GM18519 (cell line): ENCODE results near the gene LAMC2.
A peak's percentile ranks its signal among the peaks of the same experiment; 100 is the strongest.

Experiments used
- ATAC-seq: cut with Tn5 transposase; IDR thresholded peaks from one replicate; pipeline ENCODE4 v1.9.1; 2021; ENCODE audit warnings: mild to moderate bottlenecking, moderate library complexity; ENCODE audit not compliant: unreplicated experiment, low FRiP score

Gene LAMC2

GRCh38 chr1:183209533-183210158 is 23.6 kb downstream of the LAMC2 start:
- peak; percentile 53 for ATAC-seq

GRCh38 chr1:183210681-183211080 is 24.6 kb downstream of the LAMC2 start:
- no peak for ATAC-seq

GRCh38 chr1:183212870-183213269 is 26.8 kb downstream of the LAMC2 start:
- no peak for ATAC-seq

DNA sequence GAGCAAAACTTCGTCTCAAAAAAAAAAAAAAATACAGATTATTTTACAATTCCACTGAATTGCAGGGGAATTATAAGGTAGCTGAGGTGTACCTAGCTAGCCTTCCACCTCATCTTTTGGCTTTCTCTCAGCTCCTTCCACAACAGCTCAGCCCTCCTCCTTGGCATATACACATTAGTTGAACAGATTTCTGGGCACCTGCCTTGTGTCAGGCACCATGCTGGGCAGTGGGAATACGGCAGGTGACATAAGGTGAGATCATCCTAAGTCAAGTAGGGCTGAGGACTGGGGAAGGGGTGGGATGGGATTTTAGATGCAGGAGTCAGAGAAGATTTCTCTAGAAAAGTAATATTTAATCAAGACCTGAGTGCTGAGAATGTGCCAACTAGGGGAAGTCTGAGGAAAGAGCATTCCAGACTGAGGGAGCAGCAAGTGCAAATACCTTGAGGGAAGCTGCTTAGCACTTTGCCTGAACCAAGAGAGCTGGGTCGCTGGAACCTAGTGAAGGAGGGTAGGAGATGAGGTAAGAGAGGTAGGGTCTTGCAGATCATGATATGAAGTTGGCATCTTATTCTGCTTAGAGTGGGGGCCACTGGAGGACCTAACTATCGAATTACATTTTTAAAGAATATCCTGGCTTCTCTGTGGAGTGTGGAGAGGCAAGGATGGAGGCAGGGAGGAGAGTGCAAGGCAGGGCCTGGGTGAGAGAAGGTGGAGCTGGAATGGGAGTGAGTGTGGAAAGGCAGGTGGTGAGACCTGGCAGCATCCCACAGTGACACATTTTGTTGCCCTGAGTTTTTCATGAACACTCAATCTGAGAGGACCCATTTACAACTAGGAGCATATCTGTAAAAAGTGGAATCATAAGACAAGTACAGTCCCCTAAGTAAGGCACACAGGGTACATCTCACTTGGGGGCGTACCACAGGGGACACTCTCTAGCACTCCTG is 28.2 kb downstream of the LAMC2 start:
- no peak for ATAC-seq

GRCh38 chr1:183215076-183215720 is 29.1 kb downstream of the LAMC2 start:
- ATAC-seq: no peak

DNA sequence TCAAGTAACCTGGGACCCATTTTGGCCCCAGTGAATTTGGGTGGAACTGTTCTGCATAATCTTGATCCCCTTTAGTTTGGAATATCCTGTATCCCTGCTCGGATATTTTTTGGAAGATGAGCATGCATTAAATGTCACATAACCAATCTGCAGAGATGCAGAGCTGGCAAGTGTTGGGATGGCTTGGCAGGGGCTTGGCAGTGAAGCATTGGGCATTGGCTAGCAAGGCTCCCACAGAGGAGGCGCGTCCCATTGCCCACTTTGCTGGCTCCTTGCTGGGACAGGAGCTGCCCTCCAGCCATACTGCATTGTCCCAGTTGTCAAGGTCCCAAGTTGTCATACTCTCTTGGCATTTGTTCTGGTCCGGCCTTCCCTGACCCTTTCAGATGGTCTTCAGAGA is 29.9 kb downstream of the LAMC2 start:
- no peak for ATAC-seq

- ATAC-seq: no peak
Measured at GRCh38 chr1:183218027-183218618, 32.1 kb downstream of the LAMC2 start.

- ATAC-seq: no peak
Measured at GRCh38 chr1:183218971-183219615, 33.0 kb downstream of the LAMC2 start.

- no peak for ATAC-seq
Measured at GRCh38 chr1:183219616-183220009, 33.5 kb downstream of the LAMC2 start.

GRCh38 chr1:183222909-183223308 is 36.8 kb downstream of the LAMC2 start:
- ATAC-seq: no peak

- ATAC-seq: no peak
Measured at GRCh38 chr1:183223467-183223866, 37.4 kb downstream of the LAMC2 start.

DNA sequence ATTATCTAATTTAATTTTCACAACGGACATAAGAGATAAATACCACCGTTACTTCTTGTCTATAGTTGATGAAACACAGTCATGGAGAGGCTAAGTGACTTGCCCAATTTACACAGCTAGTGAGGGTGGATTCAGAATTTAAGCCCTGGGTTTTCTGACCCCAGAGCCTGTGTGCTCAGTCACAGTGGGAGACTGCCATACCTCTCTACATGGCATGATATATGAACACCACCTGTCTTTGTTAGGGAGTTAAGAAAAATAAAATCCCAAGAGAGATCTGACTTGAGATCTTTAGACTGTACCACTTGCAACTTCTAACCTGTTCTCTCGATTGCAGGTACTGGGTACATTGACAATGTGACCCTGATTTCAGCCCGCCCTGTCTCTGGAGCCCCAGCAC is 40.3 kb downstream of the LAMC2 start:
- ATAC-seq: no peak

- no peak for ATAC-seq
Measured at GRCh38 chr1:183226963-183227362, 40.9 kb downstream of the LAMC2 start.

DNA sequence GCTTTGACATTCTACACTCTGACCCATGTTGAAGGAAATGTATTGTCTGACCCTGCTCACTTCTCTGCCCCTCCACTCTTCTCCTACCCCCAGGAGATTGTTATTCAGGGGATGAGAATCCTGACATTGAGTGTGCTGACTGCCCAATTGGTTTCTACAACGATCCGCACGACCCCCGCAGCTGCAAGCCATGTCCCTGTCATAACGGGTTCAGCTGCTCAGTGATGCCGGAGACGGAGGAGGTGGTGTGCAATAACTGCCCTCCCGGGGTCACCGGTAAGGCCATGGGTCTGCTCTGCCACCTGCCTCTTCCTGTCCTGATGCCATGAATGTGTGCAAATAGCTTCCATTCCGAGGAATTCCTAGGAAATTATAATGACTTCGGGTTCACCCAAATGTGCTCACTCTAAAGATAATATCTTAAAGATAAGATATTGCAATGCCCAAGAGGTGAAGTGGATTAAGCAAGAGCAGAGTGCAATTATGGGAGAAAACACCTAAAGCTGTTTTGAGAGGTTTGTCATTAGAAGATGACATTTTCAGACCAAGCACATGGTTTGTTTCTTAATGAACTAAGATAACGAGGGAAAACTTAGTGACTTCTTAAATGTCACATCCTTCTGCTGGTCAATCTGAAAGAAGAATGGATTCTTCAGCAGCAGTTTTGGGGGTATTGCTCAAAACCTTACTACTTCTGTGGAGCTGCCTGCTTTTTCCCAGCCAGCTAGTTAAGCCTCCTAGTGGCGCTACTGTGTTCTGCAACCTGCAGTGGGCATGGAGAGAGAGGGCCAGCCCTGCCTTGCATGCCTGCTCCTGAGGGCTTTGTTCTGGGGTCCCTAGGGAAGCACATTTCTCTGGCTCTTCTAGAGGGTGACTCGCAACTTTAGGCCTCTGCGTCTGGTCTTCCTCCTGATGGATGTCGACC is 41.6 kb downstream of the LAMC2 start:
- no peak for ATAC-seq

DNA sequence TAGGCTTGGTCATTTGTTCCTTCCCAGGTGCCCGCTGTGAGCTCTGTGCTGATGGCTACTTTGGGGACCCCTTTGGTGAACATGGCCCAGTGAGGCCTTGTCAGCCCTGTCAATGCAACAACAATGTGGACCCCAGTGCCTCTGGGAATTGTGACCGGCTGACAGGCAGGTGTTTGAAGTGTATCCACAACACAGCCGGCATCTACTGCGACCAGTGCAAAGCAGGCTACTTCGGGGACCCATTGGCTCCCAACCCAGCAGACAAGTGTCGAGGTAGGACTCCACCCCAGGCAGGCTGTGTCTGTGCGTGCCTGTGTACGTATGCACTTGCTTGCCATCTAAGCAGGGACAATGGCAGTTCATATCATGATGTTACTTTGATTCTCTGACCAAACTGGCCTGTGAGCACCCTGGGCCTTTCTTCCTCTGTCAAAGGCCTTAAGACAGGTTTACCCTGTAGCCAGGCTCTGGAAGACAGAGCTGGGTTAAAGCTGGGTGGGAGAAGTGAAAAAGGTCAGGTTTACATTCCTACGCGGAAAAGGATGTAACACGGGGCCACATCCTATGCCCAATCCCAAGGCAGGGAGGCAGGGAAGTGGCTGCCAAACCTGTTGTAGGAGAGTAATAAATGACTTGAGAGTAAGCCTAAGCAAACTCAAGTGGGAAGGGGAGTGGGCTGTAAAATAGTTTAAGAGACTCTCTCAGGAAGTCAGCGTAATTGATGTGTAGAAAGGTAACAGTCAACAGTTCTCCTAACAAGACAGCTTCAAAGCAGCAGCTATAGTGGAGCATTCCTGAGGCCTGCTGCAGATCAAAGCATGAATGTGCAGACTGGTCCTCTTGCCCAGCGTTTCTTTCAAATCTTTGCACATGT is 42.5 kb downstream of the LAMC2 start:
- no peak for ATAC-seq

GRCh38 chr1:183230413-183230812 is 44.3 kb downstream of the LAMC2 start:
- ATAC-seq: no peak

GRCh38 chr1:183231545-183231944 is 45.5 kb downstream of the LAMC2 start:
- no peak for ATAC-seq

- no peak for ATAC-seq
Measured at GRCh38 chr1:183233113-183233512, 47.0 kb downstream of the LAMC2 start.
